DMS53 (cell line): ENCODE results near the gene GKN1.

Experiments used
- DNase-seq: peaks from one replicate; lab custom pipeline; 2025; lab: John Stamatoyannopoulos, UW

The GKN1 gene

GRCh38 chr2:69007603-69008002 is 33.2 kb downstream of the GKN1 start:
- DNase-seq = no peak

- no peak for DNase-seq
Observed at GRCh38 chr2:69010437-69011194, 36.2 kb downstream of the GKN1 start.

- no peak for DNase-seq
Observed at GRCh38 chr2:69011611-69012157, 37.2 kb downstream of the GKN1 start.

DNA sequence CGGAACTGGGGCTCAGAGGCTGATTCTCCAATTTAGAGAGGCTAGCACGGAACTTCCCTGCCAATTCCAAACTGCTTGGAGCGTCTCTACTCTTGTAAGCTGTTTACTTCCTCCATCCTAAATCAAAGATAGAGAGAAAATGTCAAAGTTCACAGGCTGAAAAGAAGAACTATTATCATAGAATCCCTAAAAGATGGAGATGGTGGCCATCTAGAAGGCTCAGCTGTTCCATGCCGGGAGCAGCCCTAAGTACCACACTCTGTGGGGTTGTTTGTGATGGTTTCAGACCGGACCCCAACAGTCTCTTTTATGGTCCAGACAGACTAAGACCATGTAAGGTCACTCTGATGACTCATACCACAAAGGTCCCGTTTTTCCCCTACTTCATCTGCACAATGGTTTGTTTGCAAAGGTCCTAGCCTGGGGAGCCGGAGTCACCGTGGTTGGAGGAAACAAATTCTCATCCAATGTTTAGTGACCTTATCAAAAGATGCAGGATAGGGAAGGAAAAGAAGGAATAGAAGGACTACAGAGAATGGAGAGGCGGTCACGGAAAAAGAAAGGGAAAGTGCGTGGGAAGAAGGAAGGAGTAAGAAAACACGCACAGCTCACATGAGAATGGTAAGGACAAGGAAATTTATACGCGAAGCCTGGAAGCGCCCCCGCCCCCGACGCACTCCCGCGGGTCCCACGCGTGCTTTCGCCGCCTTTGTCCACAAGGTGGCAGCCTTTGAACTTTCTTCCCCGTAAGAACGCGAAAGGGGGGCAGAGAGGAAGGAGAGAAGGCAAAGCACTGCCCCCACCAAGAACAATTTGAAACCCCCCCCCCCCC is 38.1 kb downstream of the GKN1 start:
- DNase-seq = peak; percentile 80

GRCh38 chr2:69013142-69013839 is 38.9 kb downstream of the GKN1 start, which contains the start of gene ANTXR1:
ANTXR1 (plus strand) TSS chr2:69013179; CDS start chr2:69013500, 321 bp downstream.
- peak; percentile 80 for DNase-seq

DNA sequence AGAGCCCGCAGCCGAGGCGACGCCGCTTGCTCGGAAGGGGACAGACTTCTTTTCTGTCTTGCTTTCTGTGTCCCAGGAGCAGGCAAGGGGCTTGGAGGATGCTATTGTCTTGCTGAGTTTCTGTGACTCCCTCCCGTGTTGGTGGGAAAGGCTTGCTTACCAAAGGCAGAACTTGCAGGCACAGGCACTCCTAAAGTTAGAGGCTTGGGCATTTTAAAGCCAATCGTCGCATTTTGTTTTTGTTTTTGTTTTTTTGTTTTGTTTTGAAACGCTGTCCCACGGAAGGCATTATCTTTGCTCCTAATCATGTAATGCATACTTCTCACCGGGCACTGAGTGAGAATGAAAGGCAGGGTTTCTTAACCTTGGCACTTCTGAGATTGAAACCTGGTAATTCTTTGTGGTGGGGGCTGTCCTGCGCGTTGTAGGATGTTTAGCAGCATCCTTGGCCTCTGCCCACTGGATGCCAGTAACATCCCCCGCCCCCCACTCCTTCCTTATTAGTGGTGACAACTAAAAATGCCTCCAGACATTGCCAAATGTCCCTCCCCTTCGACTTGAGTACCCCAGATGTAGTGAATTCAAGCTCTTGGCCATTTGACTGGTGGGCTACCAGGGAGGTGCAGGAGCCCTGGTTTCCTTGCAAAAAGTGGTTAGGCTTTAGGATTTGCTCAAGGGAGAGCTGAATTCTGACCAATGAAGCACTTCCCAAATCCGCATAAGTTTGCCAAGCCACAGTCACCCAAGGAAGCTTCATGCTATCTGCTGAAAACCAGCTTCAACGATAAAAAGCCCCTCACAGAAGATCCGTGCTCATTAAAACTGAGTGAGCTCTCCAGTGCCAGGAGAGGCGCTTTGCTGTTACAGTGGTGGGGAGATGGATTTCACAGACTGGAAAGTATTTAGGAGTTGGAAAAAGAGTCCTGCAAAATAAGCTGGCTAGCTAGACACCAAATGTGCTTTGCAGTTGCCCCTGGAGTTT is 39.7 kb downstream of the GKN1 start:
- no peak for DNase-seq

DNA sequence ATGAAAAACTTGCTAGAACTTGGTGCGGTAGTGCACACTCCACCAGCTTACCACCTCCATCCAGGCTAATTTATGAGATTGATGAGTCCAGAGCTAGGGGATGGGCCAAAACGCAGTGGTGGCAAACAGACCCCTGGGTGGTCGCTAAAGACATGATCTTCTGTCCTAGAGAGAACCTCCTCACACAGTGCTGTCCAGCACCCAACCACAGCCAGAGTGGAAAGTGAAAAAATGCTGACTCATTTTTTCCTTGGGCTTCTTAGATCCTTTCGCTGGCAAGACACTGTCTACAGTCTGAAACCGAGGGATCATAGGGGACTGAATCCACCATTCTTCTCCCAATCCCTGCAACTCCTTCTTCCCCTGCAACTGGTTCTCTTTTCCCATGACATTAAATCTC is 42.6 kb downstream of the GKN1 start:
- no peak for DNase-seq

GRCh38 chr2:69017835-69018234 is 43.4 kb downstream of the GKN1 start:
- DNase-seq = no peak

- no peak for DNase-seq
Observed at GRCh38 chr2:69018678-69019095, 44.3 kb downstream of the GKN1 start.

- no peak for DNase-seq
Observed at GRCh38 chr2:69020496-69021426, 46.3 kb downstream of the GKN1 start.

DNA sequence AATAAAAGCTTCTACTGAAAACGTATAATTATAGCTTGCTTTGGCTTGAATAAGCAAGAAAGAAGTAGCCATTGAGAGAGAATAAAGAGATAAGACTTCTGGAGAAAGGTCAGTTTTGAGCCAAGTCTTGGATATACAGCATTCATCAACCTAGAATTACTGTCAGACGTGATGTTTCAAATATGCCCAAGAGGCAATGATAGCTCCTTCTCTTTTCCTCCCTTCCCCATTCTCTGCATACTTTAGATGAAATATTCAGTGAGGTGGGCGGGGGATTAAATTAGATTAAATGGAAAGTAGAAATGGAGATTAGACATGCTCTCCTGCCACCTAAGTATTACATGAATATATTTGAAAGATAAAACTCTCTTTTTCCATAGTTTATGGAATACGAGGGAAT is 47.3 kb downstream of the GKN1 start:
- DNase-seq = no peak

DNA sequence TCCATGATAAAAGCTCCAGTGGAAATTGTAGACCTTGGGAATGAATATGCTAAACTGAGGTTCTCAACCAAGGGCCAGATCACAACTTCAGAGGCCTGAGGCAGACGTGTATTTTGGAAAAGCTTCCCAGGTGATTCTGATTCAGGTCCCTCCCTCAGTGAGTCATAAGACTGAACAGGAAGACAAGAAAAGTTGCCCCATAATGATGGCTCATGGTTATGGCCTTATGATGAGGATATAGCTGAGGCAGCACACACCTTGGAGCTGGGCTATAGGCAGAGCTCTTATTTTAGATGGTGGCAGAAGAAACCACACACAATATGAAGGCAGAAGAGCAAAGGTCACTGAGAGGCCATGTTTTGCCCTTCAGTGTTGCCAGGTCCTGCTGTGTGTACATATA is 48.1 kb downstream of the GKN1 start:
- DNase-seq = peak; percentile 14

- DNase-seq = no peak
Observed at GRCh38 chr2:69023236-69023635, 48.8 kb downstream of the GKN1 start.

GRCh38 chr2:69026026-69026425 is 51.6 kb downstream of the GKN1 start:
- peak; percentile 83 for DNase-seq

- no peak for DNase-seq
Observed at GRCh38 chr2:69026691-69027459, 52.4 kb downstream of the GKN1 start.
